H9 (cell line): ENCODE results near the gene KIF15. TPM values are rescaled to one million over a fixed set of nuclear protein-coding genes. Genes with fewer than 3 reads are reported as not detected.

Source experiments
- DNase-seq: peaks from one replicate; pipeline ENCODE4 v3.0.0-alpha.2; 2017
- H2AFZ ChIP-seq: one replicate; pipeline ENCODE4 v1.6.1; 2013; ENCODE audit warnings: mild to moderate bottlenecking, low read length, control low read depth, moderate library complexity
- H2AK5ac ChIP-seq: 2 replicates; pipeline ENCODE4 v1.6.1; 2013; ENCODE audit warnings: low read length, control low read depth, mixed read lengths; ENCODE audit not compliant: insufficient read length
- H2BK120ac ChIP-seq: one replicate; pipeline ENCODE4 v1.6.1; 2013; ENCODE audit warnings: low read depth, mild to moderate bottlenecking, low read length, control low read depth, inconsistent platforms; ENCODE audit not compliant: poor library complexity, severe bottlenecking
- H2BK12ac ChIP-seq: 2 replicates; pipeline ENCODE4 v1.6.1; 2013; ENCODE audit warnings: low read length, control low read depth, mixed read lengths, low read depth; ENCODE audit not compliant: insufficient read length
- H2BK15ac ChIP-seq: 2 replicates; pipeline ENCODE4 v1.6.1; 2013; ENCODE audit warnings: low read depth, low read length, control low read depth
- H2BK20ac ChIP-seq: one replicate; pipeline ENCODE4 v1.6.1; 2013; ENCODE audit warnings: low read depth, mild to moderate bottlenecking, low read length, control low read depth, inconsistent platforms; ENCODE audit not compliant: poor library complexity, severe bottlenecking
- H2BK5ac ChIP-seq: 2 replicates; pipeline ENCODE4 v1.6.1; 2013; ENCODE audit warnings: low read length, control low read depth, mixed read lengths; ENCODE audit not compliant: insufficient read length
- H3K14ac ChIP-seq: 2 replicates; pipeline ENCODE4 v1.6.1; 2013; ENCODE audit warnings: low read length, control low read depth; ENCODE audit not compliant: insufficient read depth
- H3K18ac ChIP-seq: 2 replicates; pipeline ENCODE4 v1.6.1; 2013; ENCODE audit warnings: low read depth, mild to moderate bottlenecking, mixed read lengths, low read length, control low read depth; ENCODE audit not compliant: insufficient read length
- H3K23ac ChIP-seq: 2 replicates; pipeline ENCODE4 v1.6.1; 2013; ENCODE audit warnings: low read length, control low read depth, mixed read lengths, low read depth; ENCODE audit not compliant: insufficient read length
- H3K23me2 ChIP-seq: 2 replicates; pipeline ENCODE4 v1.6.1; 2013; ENCODE audit warnings: low read depth, mild to moderate bottlenecking, mixed read lengths, low read length, control low read depth; ENCODE audit not compliant: insufficient read length, poor library complexity, severe bottlenecking
- H3K27ac ChIP-seq: 2 replicates; pipeline ENCODE4 v1.5.1; 2013; ENCODE audit warnings: low read length, control low read depth, mixed read lengths, low read depth; ENCODE audit not compliant: insufficient read length
- H3K27me3 ChIP-seq: 2 replicates; pipeline ENCODE4 v1.6.1; 2013; ENCODE audit warnings: low read length, control low read depth, inconsistent platforms; ENCODE audit not compliant: insufficient read depth
- H3K4ac ChIP-seq: 2 replicates; pipeline ENCODE4 v1.6.1; 2013; ENCODE audit warnings: low read depth, mild to moderate bottlenecking, control low read depth, inconsistent platforms, low read length, moderate library complexity
- H3K4me1 ChIP-seq: 2 replicates; pipeline ENCODE4 v1.6.1; 2013; ENCODE audit warnings: low read length, control low read depth, inconsistent platforms; ENCODE audit not compliant: insufficient read depth
- H3K4me2 ChIP-seq: 2 replicates; pipeline ENCODE4 v1.6.1; 2013; ENCODE audit warnings: low read length, control low read depth, mixed read lengths; ENCODE audit not compliant: insufficient read length, insufficient read depth
- H3K56ac ChIP-seq: 2 replicates; pipeline ENCODE4 v1.6.1; 2013; ENCODE audit warnings: low read depth, mild to moderate bottlenecking, mixed read lengths, low read length, control low read depth; ENCODE audit not compliant: insufficient read length
- H3K79me1 ChIP-seq: 2 replicates; pipeline ENCODE4 v1.6.1; 2013; ENCODE audit warnings: low read depth, mild to moderate bottlenecking, moderate library complexity, low read length, control low read depth, inconsistent platforms; ENCODE audit not compliant: insufficient read depth, poor library complexity, severe bottlenecking
- H3K79me2 ChIP-seq: 2 replicates; pipeline ENCODE4 v1.6.1; 2013; ENCODE audit warnings: low read length, control low read depth, inconsistent platforms; ENCODE audit not compliant: insufficient read depth
- H3K9ac ChIP-seq: 2 replicates; pipeline ENCODE4 v1.6.1; 2013; ENCODE audit warnings: low read length, control low read depth, mixed read lengths; ENCODE audit not compliant: insufficient read length; ENCODE audit errors: extremely low read depth
- H3K9me3 ChIP-seq: one replicate; pipeline ENCODE4 v1.6.1; 2013; ENCODE audit warnings: low read depth, low read length, inconsistent platforms; ENCODE audit not compliant: control insufficient read depth
- H3T11ph ChIP-seq: one replicate; pipeline ENCODE4 v1.6.1; 2013; ENCODE audit warnings: mild to moderate bottlenecking, low read length, control low read depth, inconsistent platforms
- H4K20me1 ChIP-seq: one replicate; pipeline ENCODE4 v1.6.1; 2013; ENCODE audit not compliant: control insufficient read depth, insufficient read length, insufficient read depth
- H4K5ac ChIP-seq: 2 replicates; pipeline ENCODE4 v1.6.1; 2013; ENCODE audit warnings: low read depth, mild to moderate bottlenecking, mixed read lengths, low read length, control low read depth; ENCODE audit not compliant: insufficient read length
- H4K8ac ChIP-seq: replicated peaks from 2 replicates; pipeline ENCODE4 v1.6.1; 2013; ENCODE audit warnings: low read length, control low read depth, mixed read lengths, low read depth; ENCODE audit not compliant: insufficient read length
- H4K91ac ChIP-seq: 2 replicates; pipeline ENCODE4 v1.6.1; 2013; ENCODE audit warnings: low read depth, mild to moderate bottlenecking, moderate library complexity, mixed read lengths, low read length, control low read depth; ENCODE audit not compliant: insufficient read length
- H3K27ac Mint-ChIP-seq, 3 experiments: 2 replicates in 2 of 3; 3 replicates in 1 of 3; pipeline ENCODE4 v1.8.0; 2020 to 2021; ENCODE audit warnings: mixed read lengths in 3 of 3, mild to moderate bottlenecking in 1 of 3, moderate library complexity in 1 of 3
- H3K27me3 Mint-ChIP-seq: 2 replicates; pipeline ENCODE4 v1.8.0; 2021; ENCODE audit warnings: low read depth, mild to moderate bottlenecking, moderate library complexity, mixed read lengths
- H3K36me3 Mint-ChIP-seq, 3 experiments: 2 replicates in 2 of 3; 3 replicates in 1 of 3; pipeline ENCODE4 v1.8.0; 2020 to 2021; ENCODE audit warnings: low read depth in 3 of 3, mixed read lengths in 3 of 3; ENCODE audit not compliant: insufficient read depth in 1 of 3
- H3K4me1 Mint-ChIP-seq, 2 experiments: 2 replicates each; pipeline ENCODE4 v1.8.0; 2020; ENCODE audit warnings: mixed read lengths in 2 of 2
- H3K4me3 Mint-ChIP-seq, 2 experiments: 2 replicates in 1 of 2; 3 replicates in 1 of 2; pipeline ENCODE4 v1.8.0; 2020 to 2021; ENCODE audit warnings: mild to moderate bottlenecking in 2 of 2, mixed read lengths in 2 of 2, moderate library complexity in 1 of 2
- H3K9me3 Mint-ChIP-seq, 2 experiments: 2 replicates in 1 of 2; 3 replicates in 1 of 2; pipeline ENCODE4 v1.8.0; 2020; ENCODE audit warnings: mild to moderate bottlenecking in 2 of 2, mixed read lengths in 2 of 2, moderate library complexity in 1 of 2
- CTCF ChIP-seq: fragments of 200-600 bp; sonication (generic); conservative IDR thresholded peaks from 3 replicates; pipeline ENCODE4 v1.8.0; 2021; ENCODE audit warnings: antibody characterized with exemption, mild to moderate bottlenecking
- WGBS: extraction: QIAGEN DNeasy Blood & Tissue Kit; methylation state at CpG from one replicate; pipeline ENCODE4 v1.1.7; 2013; ENCODE audit warnings: missing lambda C conversion rate, low lambda C conversion rate, mixed read lengths; ENCODE audit not compliant: insufficient read length; ENCODE audit errors: extremely low coverage; 5-methylcytosine and 5-hydroxymethylcytosine counted together
- total RNA-seq: library from RNA; stranded (reverse); gene quantifications from 2 replicates; pipeline ENCODE4 v1.2.1, GENCODE V29; 2021

Gene KIF15
- total RNA-seq, 1 experiment from 2014 or later, result 25.0 TPM

- Histone ChIP-seq H3K79me2 (no peaks in the 10 kb centered on the region), H3K27ac (no peak overlapping the region), H3K18ac (no peak overlapping the region), H3T11ph (no peak overlapping the region), H3K9me3 (no peaks in the 10 kb centered on the region), H2BK20ac (no peak overlapping the region), H3K9ac (no peak overlapping the region), H2BK12ac (no peak overlapping the region), H3K14ac (no peak overlapping the region; the same call in 1 of the 2 replicates), H2BK5ac (no peak overlapping the region), H2BK15ac (no peak overlapping the region), H4K91ac (no peak overlapping the region), H4K8ac (no peak overlapping the region), H3K56ac (no peak overlapping the region), H3K23me2 (no peaks in the 10 kb centered on the region), H2AFZ (no peak overlapping the region), H3K79me1 (no peaks in the 10 kb centered on the region), H3K4me1 (peaks cover 5% of the 10 kb centered on the region; the same call in 1 of the 2 replicates), H3K27me3 (no peaks in the 10 kb centered on the region), H2BK120ac (no peak overlapping the region), H3K4me2 (no peak overlapping the region), H4K20me1 (no peaks in the 10 kb centered on the region), H2AK5ac (no peak overlapping the region), H4K5ac (no peak overlapping the region), H3K4ac (no peak overlapping the region), H3K23ac (no peak overlapping the region)
- H3K4me1 Mint-ChIP-seq, result peaks cover 14% of the 10 kb centered on the region in 2 experiments
- no peak overlapping the region for H3K27ac Mint-ChIP-seq
- H3K4me3 Mint-ChIP-seq, result no peak overlapping the region
- no CpG with 5 or more reads among the region's 5 CpGs for WGBS
- H3K9me3 Mint-ChIP-seq, result peaks cover 2 to 4% of the 10 kb centered on the region in 2 experiments; a peak in 3 of 5 replicates
- peak; percentile 43; the same call in 2 of the 3 replicates for TF ChIP-seq CTCF
- peaks cover 0 to 2% (median 0%) of the 10 kb centered on the region in 3 experiments; a peak in 1 of 7 replicates for H3K36me3 Mint-ChIP-seq
- no peak for DNase-seq
- peaks cover 1% of the 10 kb centered on the region; the same call in 1 of the 2 replicates for H3K27me3 Mint-ChIP-seq
Observed at GRCh38 chr3:44883213-44883955, 121.8 kb downstream of the KIF15 start.
